K562 (cell line): Measurements from ENCODE around the gene CREM. TPM values are rescaled to one million over a fixed set of nuclear protein-coding genes. Genes with fewer than 3 reads are reported as not detected.

ENCODE experiments used
- ATAC-seq: fragments of 200-7000 bp; cut with Tn5 transposase; 3 replicates; pipeline ENCODE4 v1.9.1; 2020; ENCODE audit warnings: moderate library complexity
- BruUV-seq: library from RNA; stranded (reverse); fragments of 400-500 nt; replicated peaks from 2 replicates; lab custom pipeline; 2021; lab: Mats Ljungman, UMichigan
- CTCF ChIA-PET: fragments of 300-600 bp; formaldehyde crosslinking; extraction: SDS; loops from one replicate; lab custom pipeline; 2021; ENCODE audit warnings: low intra/inter-chr PET ratio; lab: Yijun Ruan, JAX
- POLR2A ChIA-PET: fragments of 300-600, 350-650 bp; sonication (Branson Sonifier 250); formaldehyde crosslinking; extraction: SDS; loops from one replicate; lab custom pipeline; 2021; ENCODE audit warnings: antibody characterized with exemption, inconsistent platforms; lab: Yijun Ruan, JAX
- DNase-seq, 4 experiments: peaks; one replicate each; pipeline versions ENCODE4 v3.0.0 to v3.0.0-alpha.2; 2011 to 2018; ENCODE audit warnings: low spot score in 3 of 4, mixed read lengths in 3 of 4; ENCODE audit errors: extremely low read depth in 1 of 4
- FAIRE-seq: peaks from 2 replicates; lab custom pipeline; 2011; peaks lifted over from hg19 to GRCh38; lab: Jason Lieb, UNC
- H2AFZ ChIP-seq: 2 replicates; pipeline ENCODE4 v1.6.0; 2011; ENCODE audit warnings: low read depth, low read length, control low read depth, inconsistent platforms
- H3K27ac ChIP-seq: fragments of 200-600 bp; 3 replicates; pipeline ENCODE4 v1.8.0; 2011; ENCODE audit warnings: low read depth, mild to moderate bottlenecking, control low read depth, inconsistent platforms, low read length, moderate library complexity, mixed read lengths; ENCODE audit errors: extremely low read depth
- H3K27me3 ChIP-seq, 2 experiments: fragments of 300-600 bp in 1 of 2; 2 replicates in 1 of 2; 3 replicates in 1 of 2; pipeline versions ENCODE4 v1.6.0 to v1.8.0; 2011; ENCODE audit warnings: inconsistent platforms in 2 of 2, low read length in 2 of 2, mild to moderate bottlenecking in 1 of 2, mixed read lengths in 1 of 2, moderate library complexity in 1 of 2; ENCODE audit not compliant: control insufficient read depth in 2 of 2, insufficient read depth in 2 of 2
- H3K36me3 ChIP-seq: fragments of 300-600 bp; 3 replicates; pipeline ENCODE4 v1.8.0; 2011; ENCODE audit warnings: mild to moderate bottlenecking, low read length, inconsistent platforms; ENCODE audit not compliant: control insufficient read depth, insufficient read depth
- H3K4me1 ChIP-seq, 2 experiments: fragments of 200-600 bp in 1 of 2; replicated peaks in 1 of 2; 2 replicates in 1 of 2; 3 replicates in 1 of 2; pipeline versions ENCODE4 v1.5.1 to v1.8.0; 2011; ENCODE audit warnings: inconsistent platforms in 2 of 2, low read length in 2 of 2, mild to moderate bottlenecking in 1 of 2, mixed read lengths in 1 of 2, moderate library complexity in 1 of 2; ENCODE audit not compliant: control insufficient read depth in 2 of 2, insufficient read depth in 2 of 2
- H3K4me2 ChIP-seq: 2 replicates; pipeline ENCODE4 v1.6.1; 2011; ENCODE audit warnings: low read length, control low read depth, inconsistent platforms, mixed read lengths; ENCODE audit not compliant: insufficient read depth
- H3K4me3 ChIP-seq: fragments of 200-600 bp; sonication (generic), shearing (Covaris generic); 2 replicates; pipeline ENCODE4 v1.5.1; 2016; ENCODE audit warnings: control low read depth, inconsistent platforms
- H3K79me2 ChIP-seq: fragments of 200-600 bp; 3 replicates; pipeline ENCODE4 v1.8.0; 2011; ENCODE audit warnings: low read length, inconsistent platforms; ENCODE audit not compliant: control insufficient read depth, insufficient read depth
- H3K9ac ChIP-seq, 2 experiments: 2 replicates each; pipeline versions ENCODE4 v1.6.0 to v1.6.1; 2011; ENCODE audit warnings: low read depth in 2 of 2, low read length in 2 of 2, control low read depth in 1 of 2, inconsistent platforms in 1 of 2, mild to moderate bottlenecking in 1 of 2, mixed read lengths in 1 of 2; ENCODE audit not compliant: insufficient read depth in 1 of 2
- H3K9me1 ChIP-seq: one replicate; pipeline ENCODE4 v1.6.0; 2011; ENCODE audit warnings: inconsistent platforms, mild to moderate bottlenecking, low read length, moderate library complexity; ENCODE audit not compliant: control insufficient read depth, insufficient read depth
- H3K9me3 ChIP-seq: replicated peaks from 2 replicates; pipeline ENCODE4 v1.5.1; 2011; ENCODE audit warnings: low read depth, low read length, inconsistent platforms; ENCODE audit not compliant: control insufficient read depth, insufficient read depth
- H4K20me1 ChIP-seq: replicated peaks from 2 replicates; pipeline ENCODE4 v1.6.1; 2011; ENCODE audit warnings: low read length, inconsistent platforms, mixed read lengths; ENCODE audit not compliant: control insufficient read depth, insufficient read depth
- CBFA2T3 ChIP-seq: fragments of 450-650 bp; IDR thresholded peaks from 2 replicates; pipeline ENCODE4 v1.6.1; 2017
- ESRRA ChIP-seq: fragments of 450-650 bp; IDR thresholded peaks from 2 replicates; pipeline ENCODE4 v1.6.1; 2014; ENCODE audit warnings: low read depth, mild to moderate bottlenecking, moderate library complexity, borderline replicate concordance
- SLC30A9 ChIP-seq: fragments of 250-450 bp; sonication (Bioruptor Pico); IDR thresholded peaks from 2 replicates; pipeline ENCODE4 v1.8.0; 2022; ENCODE audit warnings: mild to moderate bottlenecking, moderate library complexity
- TARDBP ChIP-seq: fragments of 450-650 bp; IDR thresholded peaks from 2 replicates; pipeline ENCODE4 v1.6.1; 2016
- ZC3H11A ChIP-seq: IDR thresholded peaks from 2 replicates; pipeline ENCODE4 v1.6.1; 2012; ENCODE audit warnings: low read depth, low read length, improper control_type of control experiment
- ZNF384 ChIP-seq: IDR thresholded peaks from 2 replicates; pipeline ENCODE4 v1.6.1; 2012; ENCODE audit warnings: low read depth, low read length, improper control_type of control experiment
- ZNF766 ChIP-seq: fragments of 200-800 bp; sonication (Bioruptor generic); conservative IDR thresholded peaks from 2 replicates; pipeline ENCODE4 v1.6.1; 2016; ENCODE audit warnings: missing genetic modification characterization, missing compliant biosample characterization
- WGBS: fragments of 100-300 bp; shearing (Covaris generic); methylation state at CpG from one replicate; pipeline ENCODE4 v1.1.6; 2016; ENCODE audit warnings: low coverage, mixed read lengths; ENCODE audit not compliant: insufficient coverage; ENCODE audit errors: missing lambda C conversion rate; 5-methylcytosine and 5-hydroxymethylcytosine counted together
- in situ Hi-C: fragments of 300-500 bp; cut with MboI; formaldehyde crosslinking; loops from 4 replicates; pipeline ENCODE4 v1.15.0; 2018; ENCODE audit warnings: inconsistent platforms, mixed read lengths
- intact Hi-C: fragments of 100-400 bp; cut with micrococcal nuclease; formaldehyde crosslinking; loops from 2 replicates; pipeline ENCODE4 v1.14.2; 2022
- polyA plus RNA-seq, 8 experiments: library from polyadenylated mRNA; depleted of rRNA in 4 of 8; stranded (reverse) in 5 of 8; unstranded in 3 of 8; fragments of >200 nt; fragmentation: Nextera tagmentation in 2 of 8; fragmentation: Illumina TruSeq in 1 of 8; extraction: Ambion mirVana in 2 of 8; extraction: Trizol in 1 of 8; gene quantifications; 2 replicates each; pipeline versions ENCODE4 v1.2.1 to v1.2.3, GENCODE V29; 2011 to 2014; ENCODE audit warnings: inconsistent platforms in 1 of 8, missing spikeins in 1 of 8
- total RNA-seq, 7 experiments: library from RNA; depleted of rRNA in 6 of 7; stranded (reverse); fragments of >200 nt in 6 of 7; fragmentation: Illumina TruSeq in 2 of 7; extraction: Trizol in 2 of 7; gene quantifications; 2 replicates each; pipeline versions ENCODE4 v1.2.1 to v1.2.3, GENCODE V29; 2011 to 2021; ENCODE audit warnings: low replicate concordance in 1 of 7

The CREM gene
- total and polyA plus RNA-seq, 9 of the 15 experiments (the other 6 are each of a cell fraction or from before 2014, with no cell fraction given), result 39.1 to 70.2 (median 48.3) TPM

DNA sequence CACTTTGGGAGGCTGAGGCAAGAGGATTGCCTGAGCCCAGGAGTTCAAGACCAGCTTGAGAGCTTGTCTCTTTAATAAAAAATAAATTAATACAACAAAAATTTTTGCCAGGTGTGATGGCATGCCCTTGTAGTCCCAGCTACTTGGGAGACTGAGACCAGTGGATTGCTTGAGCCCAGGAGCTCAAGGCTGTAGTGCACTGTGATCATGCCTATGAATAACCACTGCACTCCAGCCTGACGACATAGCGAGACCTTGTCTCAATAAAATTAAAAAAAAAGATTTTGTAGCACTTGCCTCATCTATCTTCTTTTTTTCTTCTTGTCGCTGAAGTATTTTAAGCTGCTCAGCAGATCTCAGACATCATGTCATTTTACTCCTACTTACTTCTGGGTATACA is 26.3 kb downstream of the CREM start:
- H3K9ac ChIP-seq, result no peak overlapping the region
- H3K4me3 ChIP-seq, result no peak overlapping the region
- BruUV-seq, result no TSS peak
- H3K4me2 ChIP-seq, result no peak overlapping the region
- H3K27me3 ChIP-seq, result no peaks in the 10 kb centered on the region
- FAIRE-seq (no peak), DNase-seq (no peak), ATAC-seq (no peak)
- H3K9me1 ChIP-seq, result no peaks in the 10 kb centered on the region
- 92% methylated on average over 3 of the region's 3 CpGs for WGBS
- TF ChIP-seq ZC3H11A (no peak), TARDBP (no peak), SLC30A9 (CRISPR knock-in tag) (no peak)
- in situ Hi-C loops (no loop called here), intact Hi-C loops (no loop called here)
- no peaks in the 10 kb centered on the region for H3K79me2 ChIP-seq
- ChIA-PET CTCF (no interaction called here), POLR2A (interaction anchor here (1.2 to 1.8 kb wide), 2 partner anchors 9 to 16 kb away, joined by 3 to 6 read pairs; no protein-coding TSS in a partner anchor)
- 0 out of 3 replicates have a peak, but pooled peaks cover 6% of the 10 kb centered on the region for H3K36me3 ChIP-seq
- H2AFZ ChIP-seq, result no peak overlapping the region
- H4K20me1 ChIP-seq, result no peaks in the 10 kb centered on the region
- H3K9me3 ChIP-seq, result no peaks in the 10 kb centered on the region
- H3K4me1 ChIP-seq, result peaks cover 0 to 7% of the 10 kb centered on the region in 2 experiments; a peak in 2 of 5 replicates
- no peak overlapping the region for H3K27ac ChIP-seq

GRCh38 chr10:35153716-35154115 is 27.1 kb downstream of the CREM start:
- Histone ChIP-seq H3K9me3 (no peaks in the 10 kb centered on the region), H3K27me3 (no peaks in the 10 kb centered on the region), H3K36me3 (0 out of 3 replicates have a peak, but pooled peaks cover 6% of the 10 kb centered on the region), H3K4me2 (no peak overlapping the region; the same call in 1 of the 2 replicates), H3K9ac (no peak overlapping the region), H3K4me3 (no peak overlapping the region), H4K20me1 (no peaks in the 10 kb centered on the region), H3K4me1 (peaks cover 0 to 7% of the 10 kb centered on the region in 2 experiments; a peak in 2 of 5 replicates), H2AFZ (no peak overlapping the region), H3K79me2 (no peaks in the 10 kb centered on the region), H3K27ac (no peak overlapping the region), H3K9me1 (no peaks in the 10 kb centered on the region)
- BruUV-seq, result no TSS peak
- ChIA-PET POLR2A (interaction anchor here (1.2 to 1.8 kb wide), 2 partner anchors 10 to 17 kb away, joined by 3 to 6 read pairs; no protein-coding TSS in a partner anchor), CTCF (no interaction called here)
- in situ Hi-C loops, result no loop called here
- ATAC-seq, result peak; percentile 26
- TF ChIP-seq ESRRA (peak; percentile 29; the same call in 1 of the 2 replicates), CBFA2T3 (0 out of 2 replicates have a peak, but pooled peaks have one; percentile 9), ZNF384 (no peak), ZNF766 (no peak)
- peak in 1 of 4 experiments; percentile 16 for DNase-seq
- intact Hi-C loops, result no loop called here
- 10% methylated on average over 4 of the region's 4 CpGs for WGBS
- FAIRE-seq, result no peak
